Measurements from ENCODE around the gene ANOS1.

GRCh38 chrX:8737883-8738282, 5.9 kb upstream of the ANOS1 start:
- TF ChIP-seq CTCF (IDR thresholded peaks at IDR 0.05; ENCODE audit: borderline replicate concordance, extremely low read depth, low read length, poor library complexity, severe bottlenecking) (no peak), EZH2 (IDR thresholded peaks at IDR 0.05; ENCODE audit: borderline replicate concordance, low read depth, low read length, severe bottlenecking) (no peak)

All from DND-41 (cell line).